Peyer's patch (tissue), 4 donors: ENCODE data around the gene XAF1. TPM values are rescaled to one million over a fixed set of nuclear protein-coding genes. Genes with fewer than 3 reads are reported as not detected.
A peak's percentile ranks its signal among the peaks of the same experiment; 100 is the strongest.

Experiments used
- DNase-seq, 3 donors: peaks; one replicate each; pipeline ENCODE4 v3.0.0-alpha.2; 2017 to 2019
- H3K27ac ChIP-seq, 4 donors: fragments of 200-600 bp; sonication (generic); one replicate each; pipeline ENCODE4 v1.5.1; 2016 to 2019
- H3K27me3 ChIP-seq, 2 donors: fragments of 200-600 bp; sonication (generic); one replicate each; pipeline ENCODE4 v1.5.1; 2019
- H3K36me3 ChIP-seq, 3 donors: fragments of 200-600 bp; sonication (generic); one replicate each; pipeline ENCODE4 v1.5.1; 2016 to 2019
- H3K4me1 ChIP-seq, 4 donors: fragments of 200-600 bp; sonication (generic); one replicate each; pipeline ENCODE4 v1.5.1; 2016 to 2019
- H3K4me3 ChIP-seq, 4 donors: fragments of 200-600 bp; sonication (generic); 1 replicate in 3 of 4; 2 replicates in 1 of 4; pipeline ENCODE4 v1.5.1; 2016 to 2019; ENCODE audit warnings: mild to moderate bottlenecking in 1 of 4
- H3K9me3 ChIP-seq, 4 donors: fragments of 200-600 bp; sonication (generic); one replicate each; pipeline ENCODE4 v1.5.1; 2016 to 2019; ENCODE audit warnings: mild to moderate bottlenecking in 1 of 4
- POLR2A ChIP-seq, 2 donors: fragments of 450-650 bp; IDR thresholded peaks; one replicate each; pipeline ENCODE4 v1.5.1; 2017; ENCODE audit warnings: antibody characterized with exemption in 2 of 2, mild to moderate bottlenecking in 2 of 2, moderate library complexity in 2 of 2
- total RNA-seq, 4 donors: library from RNA; depleted of rRNA; stranded (reverse); fragments of >200 nt; gene quantifications; one replicate each; pipeline ENCODE4 v1.1.0, GENCODE V29; 2016
- TF ChIP-seq, protein P1 (sequence below), 6 experiments: fragments of 450-650 bp in 4 of 6; fragments of 200-600 bp in 2 of 6; sonication (generic) in 1 of 6; IDR thresholded peaks; one replicate each; pipeline ENCODE4 v1.5.1; 2017 to 2019; ENCODE audit warnings: antibody characterized with exemption in 6 of 6, mild to moderate bottlenecking in 3 of 6, moderate library complexity in 1 of 6

XAF1 gene
- total RNA-seq, 4 donors from 2014 or later = 29.9 to 218 (median 36.3) TPM

DNA sequence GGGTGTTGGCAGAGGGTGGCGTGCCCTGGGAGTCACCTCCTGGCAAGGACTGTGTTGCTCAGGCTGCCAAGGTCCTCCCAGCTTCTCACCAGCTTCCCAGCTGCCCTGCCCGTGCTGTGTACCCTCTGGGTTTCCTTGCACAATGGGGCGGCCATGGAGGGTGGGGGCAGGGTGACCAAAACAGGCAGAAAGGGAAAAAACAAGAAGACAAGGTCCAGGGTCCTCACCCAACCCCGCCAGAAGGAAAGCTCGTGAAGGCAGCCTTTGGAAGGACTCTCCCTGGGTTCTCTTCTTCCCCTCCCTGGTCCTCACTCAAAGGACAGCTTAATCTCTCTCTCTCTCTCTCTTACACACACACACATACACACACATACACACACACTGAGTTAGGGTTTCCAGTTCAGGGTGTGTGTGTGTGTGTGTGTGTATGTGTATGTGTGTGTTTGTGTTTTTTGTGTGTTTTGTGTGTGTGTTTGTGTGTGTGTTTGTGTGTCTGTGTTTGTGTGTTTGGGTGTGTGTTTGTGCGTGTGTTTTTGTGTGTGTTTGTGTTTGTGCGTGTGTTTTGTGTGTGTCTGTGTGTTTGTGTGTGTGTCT, 44.7 kb upstream of the XAF1 start:
- no peaks in the 10 kb centered on the region for H3K9me3 ChIP-seq
- no peaks in the 10 kb centered on the region for H3K36me3 ChIP-seq
- H3K4me3 ChIP-seq = no peak overlapping the region
- no peak for DNase-seq
- TF ChIP-seq, protein P1, sequence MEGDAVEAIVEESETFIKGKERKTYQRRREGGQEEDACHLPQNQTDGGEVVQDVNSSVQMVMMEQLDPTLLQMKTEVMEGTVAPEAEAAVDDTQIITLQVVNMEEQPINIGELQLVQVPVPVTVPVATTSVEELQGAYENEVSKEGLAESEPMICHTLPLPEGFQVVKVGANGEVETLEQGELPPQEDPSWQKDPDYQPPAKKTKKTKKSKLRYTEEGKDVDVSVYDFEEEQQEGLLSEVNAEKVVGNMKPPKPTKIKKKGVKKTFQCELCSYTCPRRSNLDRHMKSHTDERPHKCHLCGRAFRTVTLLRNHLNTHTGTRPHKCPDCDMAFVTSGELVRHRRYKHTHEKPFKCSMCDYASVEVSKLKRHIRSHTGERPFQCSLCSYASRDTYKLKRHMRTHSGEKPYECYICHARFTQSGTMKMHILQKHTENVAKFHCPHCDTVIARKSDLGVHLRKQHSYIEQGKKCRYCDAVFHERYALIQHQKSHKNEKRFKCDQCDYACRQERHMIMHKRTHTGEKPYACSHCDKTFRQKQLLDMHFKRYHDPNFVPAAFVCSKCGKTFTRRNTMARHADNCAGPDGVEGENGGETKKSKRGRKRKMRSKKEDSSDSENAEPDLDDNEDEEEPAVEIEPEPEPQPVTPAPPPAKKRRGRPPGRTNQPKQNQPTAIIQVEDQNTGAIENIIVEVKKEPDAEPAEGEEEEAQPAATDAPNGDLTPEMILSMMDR (IDR thresholded peaks at IDR 0.05) = no peak
- TF ChIP-seq POLR2A (IDR thresholded peaks at IDR 0.05) = no peak
- H3K27ac ChIP-seq = no peak overlapping the region
- peaks cover 0 to 11% of the 10 kb centered on the region in 2 donors for H3K27me3 ChIP-seq
- peaks cover 0 to 4% (median 0%) of the 10 kb centered on the region in 4 donors for H3K4me1 ChIP-seq

DNA sequence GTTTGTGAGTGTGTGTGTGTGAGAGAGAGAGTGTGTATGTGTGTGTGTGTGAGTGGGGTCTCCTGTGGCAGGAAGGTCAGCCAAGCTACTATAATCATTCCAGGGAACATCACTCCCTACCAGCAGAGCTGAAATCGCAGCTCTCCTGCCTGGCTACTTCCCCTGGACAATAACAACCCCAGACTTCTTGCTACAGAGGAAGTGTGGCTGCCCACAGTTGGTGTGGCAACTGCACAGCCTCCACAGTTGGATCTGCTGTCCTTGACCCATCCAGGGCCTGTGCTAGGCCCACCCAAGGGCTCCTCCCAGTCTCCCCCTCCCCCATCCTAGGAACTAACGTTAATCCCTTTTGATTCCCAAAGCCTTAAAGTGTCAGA, 44.2 kb upstream of the XAF1 start:
- Histone ChIP-seq H3K27ac (no peak overlapping the region), H3K4me1 (peaks cover 0 to 4% (median 0%) of the 10 kb centered on the region in 4 donors), H3K27me3 (peaks cover 0 to 11% of the 10 kb centered on the region in 2 donors), H3K36me3 (no peaks in the 10 kb centered on the region), H3K4me3 (no peak overlapping the region), H3K9me3 (no peaks in the 10 kb centered on the region)
- DNase-seq = no peak
- TF ChIP-seq, protein P1 (IDR thresholded peaks at IDR 0.05) = no peak
- no peak for TF ChIP-seq POLR2A (IDR thresholded peaks at IDR 0.05)

DNA sequence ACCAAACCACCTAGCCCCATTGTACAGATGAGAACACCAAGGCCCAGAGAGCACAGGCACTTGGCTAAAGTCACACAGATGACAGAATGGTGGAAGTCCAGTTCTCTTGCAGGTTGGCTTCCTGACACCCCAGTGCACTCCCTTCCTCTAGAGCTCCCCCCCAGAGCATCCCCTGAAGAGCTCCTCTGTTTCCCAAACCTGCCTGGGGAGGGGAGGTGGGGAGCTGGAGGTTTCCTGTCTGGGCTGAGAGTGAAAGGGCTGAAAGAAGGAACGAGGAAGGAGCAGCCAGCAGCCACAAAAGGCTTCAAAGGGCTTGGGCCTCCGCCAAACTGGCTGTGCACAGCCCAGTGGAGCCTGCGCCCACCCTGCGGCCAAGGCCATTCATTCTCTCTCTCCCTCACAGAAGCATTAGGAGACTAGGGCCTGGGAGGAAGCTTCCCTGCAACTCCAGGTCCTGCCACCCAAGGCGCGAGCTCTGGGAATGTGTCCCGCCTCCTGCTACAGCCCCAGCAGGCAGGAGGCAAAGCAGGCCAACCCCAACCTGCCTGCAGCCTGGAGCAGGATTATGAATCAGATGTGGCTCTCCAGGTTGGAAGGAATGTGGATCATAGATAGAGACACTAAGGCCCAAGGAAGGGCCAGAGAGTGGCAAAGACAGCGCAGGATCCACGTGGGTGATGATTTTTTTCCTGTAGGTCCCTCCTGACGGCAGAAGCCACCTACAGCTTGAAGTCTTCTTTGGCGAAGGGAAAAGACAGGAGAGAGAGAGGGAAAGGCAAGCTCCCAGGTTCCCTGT, 43.6 kb upstream of the XAF1 start:
- Histone ChIP-seq H3K27me3 (peaks cover 0 to 11% of the 10 kb centered on the region in 2 donors), H3K36me3 (no peaks in the 10 kb centered on the region), H3K9me3 (no peaks in the 10 kb centered on the region), H3K27ac (no peak overlapping the region), H3K4me1 (peaks cover 0 to 4% (median 0%) of the 10 kb centered on the region in 4 donors), H3K4me3 (no peak overlapping the region)
- DNase-seq = no peak
- TF ChIP-seq, protein P1 (IDR thresholded peaks at IDR 0.05) = no peak
- no peak for TF ChIP-seq POLR2A (IDR thresholded peaks at IDR 0.05)

DNA sequence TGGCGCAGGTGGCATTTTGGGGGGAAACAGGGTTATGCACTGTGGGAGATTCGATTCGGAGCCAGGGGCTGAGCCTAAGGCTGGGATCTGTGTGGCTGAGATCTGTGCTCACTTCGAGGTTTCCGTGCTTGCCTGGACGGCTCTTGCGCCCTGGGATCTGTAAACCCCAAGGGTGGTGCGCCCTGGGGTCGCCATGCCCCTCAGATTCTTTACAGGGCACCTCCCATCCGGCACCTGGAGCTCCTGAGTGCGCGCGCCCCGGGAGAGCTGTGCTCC, 43.1 kb upstream of the XAF1 start:
- Histone ChIP-seq H3K27ac (no peak overlapping the region), H3K4me1 (peaks cover 0 to 4% (median 0%) of the 10 kb centered on the region in 4 donors), H3K4me3 (peak overlapping the region in 3 of 4 donors; percentile 2 to 22 (median 16)), H3K27me3 (peaks cover 0 to 11% of the 10 kb centered on the region in 2 donors), H3K9me3 (no peaks in the 10 kb centered on the region), H3K36me3 (no peaks in the 10 kb centered on the region)
- no peak for DNase-seq
- TF ChIP-seq, protein P1 (IDR thresholded peaks at IDR 0.05) = no peak
- no peak for TF ChIP-seq POLR2A (IDR thresholded peaks at IDR 0.05)

DNA sequence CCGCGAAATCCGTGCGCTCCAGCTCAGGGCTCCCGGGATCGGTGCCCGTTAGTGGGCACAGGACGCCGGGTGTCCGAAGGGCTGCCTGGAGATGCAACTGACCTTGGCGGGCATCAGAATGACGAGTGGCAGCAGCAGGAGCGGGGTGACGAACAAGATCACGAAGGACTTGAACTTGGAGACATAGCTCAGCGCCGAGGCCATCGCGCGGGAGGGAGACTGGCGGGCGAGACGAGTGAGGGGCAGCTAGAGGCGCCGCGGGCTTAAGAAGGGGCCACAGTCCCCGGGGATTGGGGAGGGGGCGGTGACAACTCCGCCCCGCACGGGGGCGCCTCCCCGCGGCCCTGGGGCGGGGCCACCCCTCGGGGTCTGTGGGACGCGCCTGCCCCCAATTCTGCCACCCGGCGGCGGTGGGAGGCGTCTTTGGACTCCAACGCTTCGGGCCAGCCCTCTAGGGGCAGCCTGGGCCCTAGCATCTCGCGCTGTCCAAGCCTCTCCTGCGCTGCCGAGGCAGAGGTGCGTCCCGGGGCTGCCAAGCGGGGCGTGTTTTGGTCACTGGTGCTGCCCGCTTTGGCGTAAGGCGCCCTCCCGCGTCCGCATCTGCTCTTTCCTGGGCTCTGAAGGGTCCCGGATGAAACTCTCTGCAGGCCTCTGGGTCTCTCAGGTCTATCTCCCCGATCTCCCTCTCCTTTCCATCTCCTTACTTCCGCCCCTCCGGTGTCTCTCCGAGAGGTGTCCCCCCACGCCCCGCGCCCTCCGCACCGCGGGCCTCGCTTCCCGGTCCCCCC, 42.5 kb upstream of the XAF1 start, which contains the start of gene SLC13A5:
SLC13A5 (minus strand) TSS at position 240 of the 788 bp plus-strand sequence; CDS start at position 204, 36 bp downstream.
- H3K36me3 ChIP-seq = no peaks in the 10 kb centered on the region
- no peak for TF ChIP-seq POLR2A (IDR thresholded peaks at IDR 0.05)
- TF ChIP-seq, protein P1 (IDR thresholded peaks at IDR 0.05) = no peak
- H3K4me3 ChIP-seq = peak within 1 kb of the TSS in 3 of 4 donors; percentile 2 to 22 (median 16)
- H3K4me1 ChIP-seq = peaks cover 0 to 4% (median 0%) of the 10 kb centered on the region in 4 donors
- no peak within 1 kb of the TSS for H3K27ac ChIP-seq
- H3K27me3 ChIP-seq = peaks cover 0 to 11% of the 10 kb centered on the region in 2 donors
- DNase-seq = no peak
- no peaks in the 10 kb centered on the region for H3K9me3 ChIP-seq
